Measurements from ENCODE around the gene UTS2B.

The UTS2B gene

DNA sequence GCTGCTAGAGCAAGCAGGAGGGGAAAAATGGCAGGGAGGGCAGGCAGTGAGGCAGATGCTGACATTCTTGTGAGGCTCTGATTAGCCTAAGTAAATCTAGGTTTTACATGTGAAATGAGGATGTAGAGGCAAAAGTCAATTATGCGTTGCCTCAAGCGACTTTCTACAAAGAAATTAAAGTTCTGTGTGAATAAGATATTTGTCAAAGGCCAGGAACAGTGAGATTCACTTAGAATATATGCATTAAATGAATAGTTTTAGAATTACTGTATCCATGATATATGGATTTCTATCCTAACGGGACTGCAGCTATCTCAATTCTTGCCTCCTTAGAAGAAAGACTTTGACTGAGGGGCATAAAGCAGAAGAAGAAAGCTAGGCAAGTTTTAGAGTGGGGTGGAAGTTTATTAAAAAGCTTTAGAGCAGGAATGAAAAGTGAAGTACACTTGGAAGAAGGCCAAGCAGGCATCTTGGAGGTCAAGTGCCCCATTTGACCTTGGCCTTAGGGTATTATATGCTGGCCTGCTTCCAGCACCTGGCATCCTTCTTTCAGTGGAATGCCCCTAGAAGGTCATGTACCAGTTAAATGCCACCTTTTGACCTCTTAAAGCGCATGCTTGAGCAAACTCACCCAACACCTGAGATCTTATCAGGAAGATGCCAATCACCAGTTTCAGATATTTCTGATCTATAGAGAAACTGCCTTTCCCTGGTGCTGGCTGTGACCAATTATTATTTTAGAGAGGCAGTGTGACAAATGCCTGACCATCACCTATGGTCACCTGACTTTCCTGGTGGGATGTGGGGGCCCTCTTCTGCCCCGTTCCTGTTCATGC lies 93.1 kb downstream of the UTS2B start:
- Histone ChIP-seq H3K9me3 (no peaks in the 10 kb centered on the region), H3K4me3 (ENCODE audit: low read depth, low read length) (no peak overlapping the region), H3K4me1 (no peaks in the 10 kb centered on the region), H3K36me3 (no peaks in the 10 kb centered on the region), H3K27me3 (peaks cover 6% of the 10 kb centered on the region; the same call in 1 of the 2 replicates)
- TF ChIP-seq, protein P1, sequence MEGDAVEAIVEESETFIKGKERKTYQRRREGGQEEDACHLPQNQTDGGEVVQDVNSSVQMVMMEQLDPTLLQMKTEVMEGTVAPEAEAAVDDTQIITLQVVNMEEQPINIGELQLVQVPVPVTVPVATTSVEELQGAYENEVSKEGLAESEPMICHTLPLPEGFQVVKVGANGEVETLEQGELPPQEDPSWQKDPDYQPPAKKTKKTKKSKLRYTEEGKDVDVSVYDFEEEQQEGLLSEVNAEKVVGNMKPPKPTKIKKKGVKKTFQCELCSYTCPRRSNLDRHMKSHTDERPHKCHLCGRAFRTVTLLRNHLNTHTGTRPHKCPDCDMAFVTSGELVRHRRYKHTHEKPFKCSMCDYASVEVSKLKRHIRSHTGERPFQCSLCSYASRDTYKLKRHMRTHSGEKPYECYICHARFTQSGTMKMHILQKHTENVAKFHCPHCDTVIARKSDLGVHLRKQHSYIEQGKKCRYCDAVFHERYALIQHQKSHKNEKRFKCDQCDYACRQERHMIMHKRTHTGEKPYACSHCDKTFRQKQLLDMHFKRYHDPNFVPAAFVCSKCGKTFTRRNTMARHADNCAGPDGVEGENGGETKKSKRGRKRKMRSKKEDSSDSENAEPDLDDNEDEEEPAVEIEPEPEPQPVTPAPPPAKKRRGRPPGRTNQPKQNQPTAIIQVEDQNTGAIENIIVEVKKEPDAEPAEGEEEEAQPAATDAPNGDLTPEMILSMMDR (IDR thresholded peaks at IDR 0.05; ENCODE audit: low read depth, low read length), result no peak
- no peak for DNase-seq

DNA sequence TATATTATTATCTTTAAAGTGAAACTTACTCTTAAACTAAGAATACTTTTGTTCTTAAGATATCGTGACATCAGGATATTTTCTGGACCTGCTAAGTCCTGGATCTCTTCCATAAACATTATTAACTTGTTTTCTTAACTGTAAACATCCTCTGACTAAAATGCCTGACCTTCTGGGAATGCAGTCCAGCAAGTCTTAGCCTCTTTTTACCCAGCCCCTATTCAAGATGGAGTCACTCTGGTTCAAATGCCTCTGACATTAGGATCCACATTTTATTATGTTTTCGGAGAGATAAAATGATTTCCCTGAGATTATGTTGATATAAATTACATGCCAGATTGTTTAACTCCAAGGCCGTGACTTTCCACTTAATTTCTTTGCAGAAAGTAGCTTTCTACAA lies 93.7 kb downstream of the UTS2B start:
- no peak for DNase-seq
- TF ChIP-seq, protein P1 (IDR thresholded peaks at IDR 0.05; ENCODE audit: low read depth, low read length), result no peak
- no peaks in the 10 kb centered on the region for H3K4me1 ChIP-seq
- H3K4me3 ChIP-seq (ENCODE audit: low read depth, low read length), result no peak overlapping the region
- no peaks in the 10 kb centered on the region for H3K9me3 ChIP-seq
- H3K27me3 ChIP-seq, result peaks cover 3% of the 10 kb centered on the region; the same call in 1 of the 2 replicates
- no peaks in the 10 kb centered on the region for H3K36me3 ChIP-seq

DNA sequence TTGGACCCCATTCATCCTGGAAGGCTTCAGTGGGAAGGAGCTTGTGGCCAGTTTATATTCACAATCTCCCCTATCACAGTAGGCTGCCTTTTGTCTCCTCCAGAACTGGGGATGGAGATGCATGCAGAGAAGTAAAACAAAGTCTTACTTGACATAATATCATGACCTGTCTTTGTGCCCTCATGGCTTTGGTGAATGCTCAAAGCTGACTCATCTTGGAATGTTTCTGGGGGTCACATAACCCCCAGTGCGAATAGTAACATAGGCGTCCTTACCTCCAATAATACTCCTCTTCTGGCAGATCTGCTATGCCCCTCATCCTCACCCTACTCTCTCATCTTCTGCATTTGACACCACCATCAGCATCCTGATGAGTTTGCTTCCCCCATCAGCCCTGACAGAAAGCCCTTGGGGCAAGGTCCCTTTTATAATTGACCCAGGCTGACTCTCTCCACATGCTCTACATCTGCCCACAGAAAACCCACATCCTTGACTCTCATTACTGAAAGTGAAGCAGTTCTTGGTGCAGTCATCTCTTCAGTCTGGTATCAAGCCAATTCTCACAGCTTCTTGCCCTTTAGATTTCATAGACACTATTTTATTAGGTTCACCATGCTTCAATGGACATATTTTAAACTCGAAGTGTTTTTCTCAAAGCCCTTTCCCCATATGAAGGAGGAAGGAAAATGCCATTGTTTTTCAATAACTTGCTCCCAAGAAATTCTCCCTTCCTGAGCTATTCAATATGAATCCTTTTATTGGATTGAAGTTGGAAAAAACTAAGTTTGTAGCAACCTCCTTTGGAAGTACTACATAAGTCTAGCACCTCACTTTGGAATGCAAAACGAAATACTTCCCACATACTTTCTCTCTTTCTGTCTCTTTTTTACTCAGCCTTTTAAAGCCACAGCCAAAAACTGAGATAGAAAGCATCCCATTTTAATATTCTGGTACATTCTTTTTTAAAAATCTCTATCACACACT lies 94.7 kb downstream of the UTS2B start:
- Histone ChIP-seq H3K4me1 (no peaks in the 10 kb centered on the region), H3K36me3 (no peaks in the 10 kb centered on the region), H3K27me3 (no peaks in the 10 kb centered on the region), H3K4me3 (ENCODE audit: low read depth, low read length) (no peak overlapping the region), H3K9me3 (no peaks in the 10 kb centered on the region)
- TF ChIP-seq, protein P1 (IDR thresholded peaks at IDR 0.05; ENCODE audit: low read depth, low read length), result no peak
- DNase-seq, result no peak

DNA sequence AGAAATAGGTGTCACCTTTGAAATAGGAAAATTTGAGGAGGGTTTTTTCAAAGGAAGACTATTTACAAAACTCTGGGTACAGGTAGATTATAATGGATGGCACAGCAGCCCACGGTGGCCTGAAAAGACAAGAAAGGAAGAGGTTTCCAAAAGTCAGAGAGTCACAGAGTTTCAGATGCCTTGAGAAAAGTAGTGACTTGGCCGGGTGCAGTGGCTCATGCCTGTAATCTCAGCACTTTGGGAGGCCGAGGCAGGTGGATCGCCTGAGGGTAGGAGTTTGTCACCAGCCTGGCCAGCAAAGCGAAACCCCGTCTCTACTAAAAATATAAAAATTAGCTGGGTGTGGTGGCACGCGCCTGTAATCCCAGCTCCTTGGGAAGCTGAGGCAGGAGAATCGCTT lies 96.1 kb downstream of the UTS2B start:
- no peaks in the 10 kb centered on the region for H3K4me1 ChIP-seq
- H3K27me3 ChIP-seq, result no peaks in the 10 kb centered on the region
- H3K36me3 ChIP-seq, result no peaks in the 10 kb centered on the region
- TF ChIP-seq, protein P1 (IDR thresholded peaks at IDR 0.05; ENCODE audit: low read depth, low read length), result no peak
- DNase-seq, result no peak
- H3K9me3 ChIP-seq, result no peaks in the 10 kb centered on the region
- no peak overlapping the region for H3K4me3 ChIP-seq (ENCODE audit: low read depth, low read length)

DNA sequence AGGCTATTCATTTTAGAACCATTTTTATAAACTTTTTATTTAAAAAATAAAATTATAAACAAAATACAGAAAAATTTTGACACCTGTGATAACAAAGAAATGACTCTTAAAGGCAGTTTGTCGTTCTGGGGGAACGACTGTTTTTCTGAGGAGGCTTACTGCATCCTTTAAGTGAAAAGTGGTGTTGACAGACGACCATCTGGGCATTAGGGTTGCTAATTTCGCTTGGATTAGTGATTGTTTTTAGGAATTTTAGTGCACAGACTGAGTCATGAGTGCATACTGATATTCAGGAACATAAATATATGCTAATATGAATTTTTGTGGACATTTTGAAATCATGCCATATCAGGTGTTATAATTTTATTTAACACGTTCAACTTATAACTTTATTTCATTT lies 102.8 kb downstream of the UTS2B start:
- H3K4me1 ChIP-seq, result no peaks in the 10 kb centered on the region
- TF ChIP-seq, protein P1 (IDR thresholded peaks at IDR 0.05; ENCODE audit: low read depth, low read length), result no peak
- H3K9me3 ChIP-seq, result no peaks in the 10 kb centered on the region
- no peaks in the 10 kb centered on the region for H3K27me3 ChIP-seq
- no peaks in the 10 kb centered on the region for H3K36me3 ChIP-seq
- DNase-seq, result no peak
- no peak overlapping the region for H3K4me3 ChIP-seq (ENCODE audit: low read depth, low read length)
